GM18511 (cell line): ENCODE measurements around the gene ID4.
"Not testable (repeated sequence)": the region's sequence is repeated elsewhere in the genome, so short reads cannot be mapped to it uniquely, and the experiment has no call there.

Experiments
- ATAC-seq: cut with Tn5 transposase; IDR thresholded peaks from one replicate; pipeline ENCODE4 v1.9.1; 2021; ENCODE audit warnings: mild to moderate bottlenecking, moderate library complexity; ENCODE audit not compliant: unreplicated experiment

The ID4 gene

DNA sequence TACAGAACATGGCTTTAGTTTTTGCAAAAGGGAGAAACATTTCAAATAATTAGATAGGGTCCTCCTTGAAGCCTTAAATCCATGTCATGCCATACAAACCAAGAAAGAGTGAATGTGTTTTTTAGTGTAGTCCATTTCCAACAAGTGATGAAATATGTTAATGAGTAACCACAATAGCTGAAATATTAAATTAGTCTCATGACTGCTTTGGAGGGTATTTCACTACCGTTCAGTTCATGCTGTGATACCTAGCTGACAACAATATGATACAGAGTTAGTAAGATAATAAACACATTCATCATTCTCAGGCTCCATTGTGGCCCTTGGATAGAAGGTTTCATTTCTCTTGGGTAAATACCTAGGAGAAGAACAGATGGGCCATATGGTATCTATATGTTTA is 5.8 kb upstream of the ID4 start:
- no peak for ATAC-seq

DNA sequence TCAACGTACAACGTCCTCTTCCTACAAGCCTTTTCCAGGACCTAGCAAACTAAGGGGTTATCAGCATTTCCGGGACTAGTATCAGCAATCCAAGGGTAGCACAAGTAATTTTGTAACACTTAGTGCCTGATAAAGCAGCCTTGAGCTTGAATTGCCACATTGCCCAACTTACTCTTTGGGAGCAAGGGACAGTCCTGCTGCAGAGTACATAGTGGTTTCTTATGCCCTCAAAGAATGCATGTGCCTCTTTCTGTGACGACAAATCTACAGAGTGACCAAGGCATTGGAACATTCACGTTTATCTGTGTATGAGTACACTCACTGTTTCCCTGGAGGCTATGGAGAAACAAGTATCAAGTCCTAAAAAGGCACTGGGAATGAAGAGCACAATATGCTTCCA is 3.2 kb upstream of the ID4 start:
- no peak for ATAC-seq

DNA sequence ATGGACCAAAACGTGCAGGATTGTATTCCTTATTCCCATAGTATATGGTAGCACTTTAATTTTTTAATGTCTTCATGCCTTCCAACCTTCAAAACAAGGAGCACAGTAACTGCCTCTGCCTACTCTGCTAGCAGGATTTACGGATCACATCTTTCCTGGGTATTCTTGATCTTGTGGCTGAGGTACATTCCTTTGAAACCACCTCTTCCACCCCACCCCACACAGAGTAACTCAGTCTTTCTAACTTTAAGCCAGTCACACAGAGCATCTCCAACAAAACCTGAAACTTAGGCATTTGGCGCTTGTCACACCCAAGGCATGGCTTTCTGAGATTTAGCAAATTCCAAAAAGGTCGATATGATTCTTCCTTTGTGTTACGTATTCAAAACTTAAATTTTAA is 2.3 kb upstream of the ID4 start:
- ATAC-seq: no peak

DNA sequence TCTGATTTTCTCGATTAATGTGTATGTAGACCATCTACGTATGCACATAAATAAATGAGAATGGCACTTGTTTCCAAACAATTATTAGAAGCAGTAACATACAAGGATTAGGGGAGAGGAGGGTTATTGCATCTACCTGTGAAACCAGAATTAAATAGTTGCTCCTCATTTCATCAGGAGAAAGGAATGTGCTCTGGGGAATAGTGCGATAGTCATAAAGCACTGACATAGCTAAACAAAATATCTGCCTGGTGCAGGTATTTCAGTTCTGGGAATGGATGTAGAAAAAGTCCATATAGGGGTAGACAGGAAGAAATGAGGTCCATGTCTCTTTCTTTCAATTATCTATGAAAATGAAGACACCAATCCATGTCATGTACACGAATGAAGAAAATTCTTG is 1.6 kb upstream of the ID4 start:
- no peak for ATAC-seq

DNA sequence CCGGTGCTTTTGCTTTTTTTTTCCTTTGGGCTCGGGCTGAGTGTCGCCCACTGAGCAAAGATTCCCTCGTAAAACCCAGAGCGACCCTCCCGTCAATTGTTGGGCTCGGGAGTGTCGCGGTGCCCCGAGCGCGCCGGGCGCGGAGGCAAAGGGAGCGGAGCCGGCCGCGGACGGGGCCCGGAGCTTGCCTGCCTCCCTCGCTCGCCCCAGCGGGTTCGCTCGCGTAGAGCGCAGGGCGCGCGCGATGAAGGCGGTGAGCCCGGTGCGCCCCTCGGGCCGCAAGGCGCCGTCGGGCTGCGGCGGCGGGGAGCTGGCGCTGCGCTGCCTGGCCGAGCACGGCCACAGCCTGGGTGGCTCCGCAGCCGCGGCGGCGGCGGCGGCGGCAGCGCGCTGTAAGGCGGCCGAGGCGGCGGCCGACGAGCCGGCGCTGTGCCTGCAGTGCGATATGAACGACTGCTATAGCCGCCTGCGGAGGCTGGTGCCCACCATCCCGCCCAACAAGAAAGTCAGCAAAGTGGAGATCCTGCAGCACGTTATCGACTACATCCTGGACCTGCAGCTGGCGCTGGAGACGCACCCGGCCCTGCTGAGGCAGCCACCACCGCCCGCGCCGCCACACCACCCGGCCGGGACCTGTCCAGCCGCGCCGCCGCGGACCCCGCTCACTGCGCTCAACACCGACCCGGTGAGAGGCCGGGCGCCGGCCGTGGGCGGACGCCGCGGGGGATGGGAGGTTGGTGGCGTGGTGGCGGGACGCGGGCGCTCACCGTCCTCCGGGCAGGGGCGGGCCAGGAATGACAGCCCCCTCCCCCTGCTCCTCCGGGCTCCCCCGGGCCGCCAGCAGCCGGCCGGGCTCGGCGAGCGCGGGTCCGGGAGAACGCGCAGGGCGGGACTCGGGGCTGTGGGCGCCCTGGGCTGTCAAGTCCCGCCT is 606 bp downstream of the ID4 start:
- ATAC-seq: no peak

DNA sequence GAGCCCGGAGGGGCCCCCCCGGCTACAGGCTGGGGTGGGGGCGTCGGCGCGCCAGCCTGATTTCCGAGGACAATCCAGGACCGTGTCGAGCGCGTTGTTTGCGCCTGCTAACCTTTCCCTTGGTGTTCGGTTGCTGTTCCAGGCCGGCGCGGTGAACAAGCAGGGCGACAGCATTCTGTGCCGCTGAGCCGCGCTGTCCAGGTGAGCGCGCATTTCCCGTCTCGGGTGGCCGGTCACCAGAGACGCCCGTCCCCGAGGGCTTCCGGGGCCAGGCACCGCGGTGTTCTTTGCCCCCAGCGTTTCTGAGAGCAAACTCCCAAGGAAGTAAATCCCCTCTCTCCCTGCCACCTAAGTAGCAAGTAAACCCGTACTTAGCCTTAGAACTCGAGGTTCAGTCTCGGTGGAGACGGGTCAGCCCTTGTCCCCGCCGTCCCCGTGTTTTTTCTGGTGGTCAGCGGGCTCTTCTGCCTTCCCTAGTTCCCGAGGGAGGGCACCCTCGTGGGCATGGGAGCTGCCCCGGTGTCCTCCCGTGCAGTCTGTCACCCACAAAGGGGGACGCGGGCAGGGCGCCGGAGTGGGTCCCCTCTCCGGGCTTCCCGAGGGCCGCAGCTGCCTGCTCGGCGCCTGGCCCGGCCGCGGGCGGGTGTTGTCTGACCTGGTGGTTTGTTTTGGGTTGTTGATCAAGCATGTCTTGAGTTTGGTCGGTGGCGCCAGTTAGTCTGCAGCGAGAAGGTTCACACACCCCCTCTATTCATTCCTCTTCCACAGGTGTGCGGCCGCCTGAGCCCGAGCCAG is 1.5 kb downstream of the ID4 start:
- no peak for ATAC-seq

DNA sequence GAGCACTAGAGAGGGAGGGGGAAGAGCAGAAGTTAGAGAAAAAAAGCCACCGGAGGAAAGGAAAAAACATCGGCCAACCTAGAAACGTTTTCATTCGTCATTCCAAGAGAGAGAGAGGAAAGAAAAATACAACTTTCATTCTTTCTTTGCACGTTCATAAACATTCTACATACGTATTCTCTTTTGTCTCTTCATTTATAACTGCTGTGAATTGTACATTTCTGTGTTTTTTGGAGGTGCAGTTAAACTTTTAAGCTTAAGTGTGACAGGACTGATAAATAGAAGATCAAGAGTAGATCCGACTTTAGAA is 2.0 kb downstream of the ID4 start:
- ATAC-seq: no peak

DNA sequence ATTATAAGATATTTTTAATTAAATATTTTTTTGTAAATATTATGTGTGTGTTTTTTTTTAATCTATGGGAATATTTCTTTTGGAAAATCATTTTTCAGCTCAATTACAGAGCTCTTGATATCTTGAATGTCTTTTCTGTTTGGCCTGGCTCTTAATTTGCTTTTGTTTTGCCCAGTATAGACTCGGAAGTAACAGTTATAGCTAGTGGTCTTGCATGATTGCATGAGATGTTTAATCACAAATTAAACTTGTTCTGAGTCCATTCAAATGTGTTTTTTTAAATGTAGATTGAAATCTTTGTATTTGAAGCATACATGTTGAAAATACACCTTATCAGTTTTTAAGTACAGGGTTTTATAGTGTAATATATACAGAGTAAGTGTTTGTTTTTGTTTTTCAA is 2.6 kb downstream of the ID4 start:
- no peak for ATAC-seq

DNA sequence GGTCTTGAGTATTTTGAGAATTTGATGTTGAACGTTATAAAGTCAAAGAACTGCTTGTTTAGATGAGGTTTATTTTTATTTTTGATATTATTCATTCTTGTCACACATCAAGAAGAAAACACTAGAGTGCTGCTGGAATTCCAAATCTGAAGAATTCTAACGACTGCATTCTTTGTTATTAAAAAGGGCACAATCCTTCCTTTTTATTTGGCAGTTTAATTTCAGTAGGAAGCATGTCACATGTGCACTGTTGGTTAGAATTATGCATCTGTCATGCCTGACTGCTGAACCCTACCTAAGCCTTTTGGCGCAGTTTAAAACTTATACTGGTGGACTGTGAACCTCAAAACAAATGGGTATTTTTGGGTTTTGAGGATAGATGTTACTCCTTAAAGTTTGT is 4.0 kb downstream of the ID4 start:
- no peak for ATAC-seq

DNA sequence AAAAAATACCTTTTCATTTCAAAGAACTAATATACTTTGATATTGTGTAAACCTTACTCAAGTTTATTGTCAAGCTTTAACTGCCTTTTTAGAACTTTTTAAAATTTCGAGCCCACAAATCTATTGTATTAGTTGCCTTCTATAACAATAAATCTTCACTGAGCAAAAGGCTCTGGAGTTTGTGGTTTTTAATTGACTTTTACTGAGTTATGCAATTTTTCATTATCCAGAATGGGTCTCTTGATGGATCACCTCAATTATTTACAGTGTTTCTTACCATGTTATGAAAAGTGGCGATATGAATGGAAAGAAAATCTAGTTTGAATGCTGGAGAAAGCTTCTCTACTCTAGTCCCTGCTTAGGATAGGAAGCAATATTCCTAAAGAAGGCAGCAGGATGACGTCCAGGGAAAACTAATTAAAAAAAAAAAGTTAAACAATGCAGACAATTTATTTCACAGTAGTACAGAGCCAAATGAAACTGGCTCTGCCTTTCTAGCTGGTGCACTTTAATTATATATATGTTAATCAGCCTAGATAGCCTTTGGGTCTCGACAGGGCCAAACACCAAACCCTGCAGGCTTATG is 5.0 kb downstream of the ID4 start:
- ATAC-seq: no peak

DNA sequence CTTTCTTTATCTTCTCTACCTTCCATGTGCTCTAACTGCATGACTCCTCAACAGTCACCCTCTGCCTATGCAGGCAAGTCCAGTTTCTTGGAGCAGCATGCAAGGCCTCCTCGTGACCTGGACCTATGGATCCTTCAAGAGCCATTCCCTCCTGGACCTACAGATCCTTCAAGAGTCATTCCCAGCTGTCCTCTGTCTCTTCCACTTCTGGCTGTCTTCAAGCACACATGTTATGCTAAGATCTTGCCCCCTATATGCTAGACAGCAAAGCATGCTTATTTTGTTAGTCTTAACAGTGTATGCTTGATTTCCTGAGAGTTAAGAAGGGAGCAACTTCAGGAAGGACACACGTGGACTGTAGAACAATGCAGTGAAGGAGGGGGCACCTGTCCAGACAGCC is 7.5 kb downstream of the ID4 start:
- ATAC-seq: no peak

DNA sequence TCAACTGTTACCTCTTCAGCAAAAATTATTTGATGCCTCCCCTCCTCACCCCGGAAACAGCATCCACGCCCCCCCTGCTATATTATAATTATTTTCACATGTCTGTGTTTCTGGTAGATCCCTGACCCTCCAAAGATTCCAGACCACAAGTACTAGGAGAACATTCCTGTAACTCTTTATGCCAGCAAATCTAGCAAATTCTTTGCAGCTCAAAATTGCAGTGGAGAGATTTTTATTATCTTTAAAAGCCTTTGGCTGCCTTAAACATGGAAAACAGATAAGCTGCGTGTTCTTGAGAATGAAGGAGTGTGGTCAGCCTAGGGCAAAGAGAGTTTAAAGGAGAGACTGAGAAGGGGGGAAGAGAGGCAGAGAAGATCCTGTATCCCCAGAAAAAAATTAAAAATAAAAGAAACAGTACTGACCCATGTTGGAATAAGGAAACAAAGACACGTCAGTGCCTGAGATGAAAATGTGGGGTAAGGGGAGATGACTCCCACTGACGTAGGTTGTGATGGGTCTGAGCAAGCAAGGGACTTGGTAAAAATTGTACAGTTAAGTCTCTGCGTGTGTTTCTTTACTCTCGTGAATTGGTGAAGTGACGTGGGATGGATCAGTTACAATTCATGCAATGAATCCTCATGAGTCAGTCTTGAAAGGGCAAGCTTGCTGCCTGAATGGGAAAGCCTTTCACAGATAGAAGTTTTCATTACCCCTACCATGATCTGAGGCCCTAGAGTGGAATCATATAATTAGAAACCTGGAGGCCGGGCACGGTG is 8.3 kb downstream of the ID4 start:
- no peak for ATAC-seq

DNA sequence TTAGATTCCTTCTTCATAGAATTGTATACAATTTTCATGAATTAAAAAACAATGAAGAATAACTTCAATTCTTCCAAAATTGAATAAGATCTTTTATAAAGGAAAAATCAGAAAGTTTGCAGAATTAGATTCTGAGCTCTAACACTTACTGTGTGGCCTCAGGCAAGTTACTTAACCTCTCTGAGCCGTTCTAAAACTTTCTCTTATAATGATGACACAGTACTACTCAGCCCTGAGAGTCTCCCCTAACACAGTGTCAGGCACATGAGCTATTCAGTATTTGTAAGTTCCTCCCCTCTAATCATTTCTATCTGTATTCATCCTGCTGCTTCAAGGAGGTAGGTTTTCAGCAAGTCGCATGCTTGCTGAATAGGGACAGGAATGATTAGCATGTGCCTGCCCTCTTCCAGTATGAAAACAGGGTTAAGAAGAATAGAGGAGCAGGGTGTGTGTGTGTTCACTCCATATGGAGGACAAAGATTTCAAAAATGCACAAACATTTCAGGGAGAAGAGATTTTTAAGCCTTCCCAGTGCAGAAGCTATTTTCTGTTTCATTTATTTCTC is 11.4 kb downstream of the ID4 start:
- no peak for ATAC-seq

DNA sequence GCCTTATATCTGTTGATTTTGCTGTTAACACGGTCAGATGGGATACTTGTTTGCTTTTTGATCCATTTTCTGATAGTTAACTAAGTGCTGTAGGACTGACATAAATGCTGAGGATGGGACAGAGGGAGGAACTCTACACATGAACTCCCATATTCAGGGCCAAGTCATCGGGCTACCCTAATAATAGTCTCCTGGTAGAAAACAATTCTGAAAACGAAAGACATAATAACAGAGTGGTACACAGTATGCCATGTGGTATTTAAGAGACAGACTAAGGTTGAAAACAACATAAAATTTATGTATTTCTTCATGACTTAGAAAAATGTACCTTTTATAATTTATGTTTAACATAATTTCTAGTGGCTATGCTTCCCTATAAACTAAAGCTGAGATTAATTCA is 12.0 kb downstream of the ID4 start:
- no peak for ATAC-seq

DNA sequence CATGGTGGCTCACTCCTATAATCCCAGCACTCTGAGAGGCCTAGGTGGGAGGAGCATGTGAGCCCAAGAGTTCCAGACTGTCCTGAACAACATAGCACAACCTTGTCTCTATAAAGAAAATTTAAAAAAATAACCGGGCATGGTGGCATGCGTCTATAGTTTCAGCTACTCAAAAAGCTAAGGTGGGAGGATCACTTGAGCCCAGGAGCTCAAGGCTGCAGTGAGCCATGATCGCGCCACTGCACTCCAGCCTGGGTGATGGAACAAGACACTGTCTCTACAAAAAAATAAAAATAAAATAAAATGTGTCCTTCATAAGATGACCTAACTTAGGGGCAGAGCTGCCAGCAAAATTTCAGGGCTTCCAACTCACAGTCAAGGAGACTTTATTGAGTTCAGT is 12.6 kb downstream of the ID4 start:
- ATAC-seq: no peak

DNA sequence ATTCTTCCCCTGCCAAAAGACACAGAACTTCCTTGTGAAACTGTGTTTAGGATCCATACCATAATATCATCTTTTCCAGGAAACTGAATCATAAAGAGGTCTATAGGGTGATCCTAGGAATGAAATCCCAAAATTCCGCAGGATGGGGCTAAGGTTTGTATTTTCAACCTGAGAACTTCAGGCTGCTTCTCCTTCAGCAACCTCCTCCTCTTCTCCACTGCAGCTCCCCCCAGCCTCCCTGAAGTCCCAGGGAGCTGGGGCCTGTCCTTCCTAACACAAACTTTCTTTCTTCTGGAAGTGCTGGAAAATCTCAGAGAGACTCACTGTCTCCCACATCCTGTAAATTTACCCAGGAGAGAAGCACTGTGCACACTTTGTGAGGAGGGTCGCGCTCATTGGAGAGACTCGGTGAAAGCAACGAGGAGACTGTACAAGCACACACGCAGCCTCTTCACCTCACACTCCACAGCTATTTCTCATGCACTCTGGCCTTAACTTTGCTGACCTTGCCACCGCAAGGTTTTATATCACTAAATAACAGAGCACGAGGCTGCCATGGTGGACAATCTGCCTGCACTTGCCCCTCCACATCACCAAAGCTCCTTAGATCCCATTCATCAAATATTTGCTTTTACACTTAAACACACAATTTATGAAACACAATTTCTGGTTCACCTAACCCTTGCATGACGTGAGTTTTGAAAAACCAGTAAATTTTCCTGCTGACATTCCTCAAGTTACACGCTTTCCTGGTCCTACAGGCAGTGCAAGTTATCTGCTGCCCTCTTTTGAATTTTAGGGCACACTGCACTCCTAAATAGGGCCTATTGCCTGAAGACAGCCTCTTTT is 14.3 kb downstream of the ID4 start:
- ATAC-seq: peak; percentile 67

DNA sequence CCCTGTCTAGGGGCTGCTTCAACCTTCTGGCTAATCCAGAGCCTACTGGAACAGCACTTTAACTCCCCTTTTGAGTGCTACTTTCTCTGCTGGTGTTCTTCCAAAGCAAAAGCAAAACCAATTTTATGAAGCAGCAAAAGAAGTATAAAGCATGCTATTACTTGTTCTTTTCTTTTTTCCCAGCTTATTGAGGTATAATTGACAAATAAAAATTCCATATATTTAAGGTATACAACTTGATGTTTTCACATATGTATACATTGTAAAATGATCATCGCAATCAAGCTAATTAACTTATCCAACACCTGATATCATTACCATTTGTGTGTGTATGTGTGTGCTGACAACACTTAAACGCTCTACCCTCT is 14.9 kb downstream of the ID4 start:
- no peak for ATAC-seq

DNA sequence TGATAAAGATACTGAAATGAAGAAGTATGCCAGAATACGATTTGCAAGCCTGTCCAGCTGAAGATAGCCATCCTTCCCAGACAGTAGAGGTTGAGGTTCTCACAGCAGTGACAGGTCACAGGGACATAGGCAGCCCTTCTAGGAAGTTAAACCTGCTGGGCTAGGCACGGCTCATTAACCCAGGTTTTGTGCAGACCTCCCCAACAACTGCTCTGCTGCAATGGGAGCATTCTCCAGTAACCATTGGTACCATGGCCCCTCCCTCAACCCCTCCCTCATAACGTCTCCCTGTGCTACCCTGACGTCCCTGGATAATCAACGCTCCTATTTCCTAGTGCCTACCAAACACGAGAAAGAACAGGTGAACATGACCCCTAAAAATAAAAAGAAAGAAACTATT is 15.8 kb downstream of the ID4 start:
- no peak for ATAC-seq

DNA sequence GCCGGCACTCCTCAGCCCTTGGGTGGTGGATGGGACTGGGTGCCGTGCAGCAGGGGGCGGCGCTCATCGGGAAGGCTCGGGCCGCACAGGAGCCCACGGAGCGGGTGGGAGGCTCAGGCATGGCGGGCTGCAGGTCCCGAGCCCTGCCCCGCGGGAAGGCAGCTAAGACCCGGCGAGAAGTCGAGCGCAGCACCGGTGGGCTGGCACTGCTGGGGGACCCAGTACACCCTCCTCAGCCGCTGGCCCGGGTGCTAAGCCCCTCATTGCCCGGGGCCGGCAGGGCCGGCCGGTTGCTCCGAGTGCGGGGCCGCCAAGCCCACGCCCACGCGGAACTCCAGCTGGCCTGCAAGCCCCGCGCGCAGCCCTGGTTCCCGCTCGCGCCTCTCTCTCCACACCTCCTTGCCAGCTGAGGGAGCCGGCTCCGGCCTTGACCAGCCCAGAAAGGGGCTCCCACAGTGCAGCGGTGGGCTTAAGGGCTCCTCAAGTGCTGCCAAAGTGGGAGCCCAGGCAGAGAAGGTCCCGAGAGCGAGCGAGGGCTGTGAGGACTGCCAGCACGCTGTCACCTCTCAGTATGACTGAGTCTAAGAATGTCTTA is 17.3 kb downstream of the ID4 start:
- ATAC-seq: not testable (repeated sequence)

DNA sequence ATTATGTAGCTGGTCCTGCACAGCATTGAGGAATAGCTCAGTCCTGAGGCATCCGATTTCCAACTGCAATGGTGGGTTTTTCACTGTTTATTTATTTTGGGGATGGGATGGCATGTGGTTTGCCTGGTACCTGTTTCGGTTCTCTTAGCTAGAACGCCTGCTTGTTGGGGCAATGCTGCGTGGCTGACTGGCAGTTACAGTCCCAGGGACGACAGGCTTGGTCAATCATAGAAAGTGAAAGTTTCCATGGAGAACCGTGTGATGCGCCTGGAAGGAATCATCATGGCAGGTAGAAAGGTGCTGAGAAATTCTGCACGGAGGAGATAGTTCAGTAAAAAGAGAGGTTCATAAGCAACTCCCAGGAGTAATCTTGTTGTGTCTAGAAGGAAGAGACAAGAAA is 18.4 kb downstream of the ID4 start:
- ATAC-seq: no peak
